Gastrocnemius medialis (tissue), 4 donors: Measurements from ENCODE around the gene STAG1. TPM values are rescaled to one million over a fixed set of nuclear protein-coding genes. Genes with fewer than 3 reads are reported as not detected.
"Not testable (repeated sequence)": the region's sequence is repeated elsewhere in the genome, so short reads cannot be mapped to it uniquely, and the experiment has no call there.

ENCODE experiments used
- ATAC-seq, 2 donors: fragments of 150-250 bp; one replicate each; pipeline ENCODE4 v1.9.1; 2016
- DNase-seq, 2 donors: peaks; one replicate each; pipeline ENCODE4 v3.0.0-alpha.2; 2019
- H3K27ac ChIP-seq, 4 donors: fragments of 200-600 bp; sonication (generic); 1 replicate in 1 of 4; 2 replicates in 3 of 4; pipeline ENCODE4 v1.5.1; 2016 to 2018; ENCODE audit warnings: mild to moderate bottlenecking in 2 of 4, moderate library complexity in 1 of 4
- H3K27me3 ChIP-seq, 3 donors: fragments of 200-600 bp; sonication (generic) in 2 of 3; 1 replicate in 1 of 3; 2 replicates in 2 of 3; pipeline versions ENCODE4 v1.5.1 to v1.6.0; 2016 to 2019; ENCODE audit warnings: mild to moderate bottlenecking in 1 of 3, moderate library complexity in 1 of 3
- H3K36me3 ChIP-seq, 2 donors: fragments of 200-600 bp; sonication (generic) in 1 of 2; one replicate each; pipeline ENCODE4 v1.5.1; 2017 to 2018
- H3K4me1 ChIP-seq, 2 donors: fragments of 200-600 bp; sonication (generic) in 1 of 2; one replicate each; pipeline ENCODE4 v1.5.1; 2016 to 2017; ENCODE audit warnings: mild to moderate bottlenecking in 2 of 2
- H3K4me3 ChIP-seq, 4 donors: fragments of 200-600 bp; sonication (generic) in 3 of 4; 1 replicate in 1 of 4; 2 replicates in 3 of 4; pipeline ENCODE4 v1.5.1; 2016 to 2019; ENCODE audit warnings: mild to moderate bottlenecking in 2 of 4
- H3K9me3 ChIP-seq, 3 donors: fragments of 200-600 bp; sonication (generic) in 2 of 3; 1 replicate in 1 of 3; 2 replicates in 2 of 3; pipeline ENCODE4 v1.5.1; 2016 to 2019
- POLR2A ChIP-seq, 2 donors: fragments of 450-650 bp; IDR thresholded peaks; one replicate each; pipeline ENCODE4 v1.6.1; 2017; ENCODE audit warnings: antibody characterized with exemption in 2 of 2, mild to moderate bottlenecking in 2 of 2, moderate library complexity in 2 of 2
- in situ Hi-C, 4 donors: fragments of 200-750 bp; cut with MboI; loops; one replicate each; pipeline versions ENCODE4 v1.15.0 to v1.8.0; 2017; ENCODE audit warnings: low sequenced_read_pairs in 4 of 4
- intact Hi-C: fragments of 100-400 bp; cut with DNase I; formaldehyde crosslinking; loops from one replicate; pipeline ENCODE4 v1.15.1; 2023; ENCODE audit warnings: low total_unique reads
- total RNA-seq, 4 donors: library from RNA; depleted of rRNA; stranded (reverse); fragments of >200 nt; gene quantifications; one replicate each; pipeline versions ENCODE4 v1.1.0 to v1.2.3, GENCODE V29; 2016
- TF ChIP-seq, protein P1 (sequence below), 5 experiments: fragments of 450-650 bp in 3 of 5; fragments of 200-600 bp in 2 of 5; sonication (generic) in 2 of 5; IDR thresholded peaks in 4 of 5; conservative IDR thresholded peaks in 1 of 5; 1 replicate in 4 of 5; 2 replicates in 1 of 5; pipeline ENCODE4 v1.5.1; 2016 to 2019; ENCODE audit warnings: antibody characterized with exemption in 5 of 5, mild to moderate bottlenecking in 3 of 5, moderate library complexity in 3 of 5

Gene STAG1
- total RNA-seq, 4 donors from 2014 or later: 22.2 to 26.2 (median 23.7) TPM

DNA sequence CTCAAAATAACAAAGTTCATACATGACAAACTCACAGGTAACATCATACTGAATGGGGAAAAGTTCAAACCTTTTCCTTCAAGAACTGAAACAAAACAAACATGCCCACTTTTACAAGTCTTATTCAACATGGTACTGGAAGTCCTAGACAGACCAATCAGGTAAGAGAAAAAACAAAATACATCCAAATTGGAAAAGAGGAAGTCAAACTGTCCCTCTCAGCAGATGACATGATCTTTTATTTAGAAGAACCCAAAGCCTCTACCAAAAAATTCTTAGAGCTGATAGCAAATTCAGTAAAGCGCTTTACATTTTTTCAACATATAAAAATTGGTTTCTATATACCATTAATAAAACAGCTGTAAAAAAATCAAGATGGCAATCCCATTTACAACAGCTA lies 219.4 kb downstream of the STAG1 start:
- H3K9me3 ChIP-seq: no peaks in the 10 kb centered on the region
- no peaks in the 10 kb centered on the region for H3K36me3 ChIP-seq
- ATAC-seq (no peak), DNase-seq (no peak)
- no peaks in the 10 kb centered on the region for H3K27me3 ChIP-seq
- intact Hi-C loops (no loop called here), in situ Hi-C loops (no loop called here)
- no peaks in the 10 kb centered on the region for H3K4me1 ChIP-seq
- TF ChIP-seq POLR2A (IDR thresholded peaks at IDR 0.05): no peak
- TF ChIP-seq, protein P1, sequence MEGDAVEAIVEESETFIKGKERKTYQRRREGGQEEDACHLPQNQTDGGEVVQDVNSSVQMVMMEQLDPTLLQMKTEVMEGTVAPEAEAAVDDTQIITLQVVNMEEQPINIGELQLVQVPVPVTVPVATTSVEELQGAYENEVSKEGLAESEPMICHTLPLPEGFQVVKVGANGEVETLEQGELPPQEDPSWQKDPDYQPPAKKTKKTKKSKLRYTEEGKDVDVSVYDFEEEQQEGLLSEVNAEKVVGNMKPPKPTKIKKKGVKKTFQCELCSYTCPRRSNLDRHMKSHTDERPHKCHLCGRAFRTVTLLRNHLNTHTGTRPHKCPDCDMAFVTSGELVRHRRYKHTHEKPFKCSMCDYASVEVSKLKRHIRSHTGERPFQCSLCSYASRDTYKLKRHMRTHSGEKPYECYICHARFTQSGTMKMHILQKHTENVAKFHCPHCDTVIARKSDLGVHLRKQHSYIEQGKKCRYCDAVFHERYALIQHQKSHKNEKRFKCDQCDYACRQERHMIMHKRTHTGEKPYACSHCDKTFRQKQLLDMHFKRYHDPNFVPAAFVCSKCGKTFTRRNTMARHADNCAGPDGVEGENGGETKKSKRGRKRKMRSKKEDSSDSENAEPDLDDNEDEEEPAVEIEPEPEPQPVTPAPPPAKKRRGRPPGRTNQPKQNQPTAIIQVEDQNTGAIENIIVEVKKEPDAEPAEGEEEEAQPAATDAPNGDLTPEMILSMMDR (IDR thresholded peaks at IDR 0.05 in 4 of 5, conservative IDR thresholded peaks at IDR 0.05 in 1 of 5): no peak
- H3K27ac ChIP-seq: no peak overlapping the region
- no peak overlapping the region for H3K4me3 ChIP-seq

GRCh38 chr3:136518102-136518501 lies 234.1 kb downstream of the STAG1 start:
- TF ChIP-seq, protein P1 (IDR thresholded peaks at IDR 0.05 in 4 of 5, conservative IDR thresholded peaks at IDR 0.05 in 1 of 5): no peak
- TF ChIP-seq POLR2A (IDR thresholded peaks at IDR 0.05): no peak
- in situ Hi-C loops: no loop called here
- intact Hi-C loops: no loop called here
- Histone ChIP-seq H3K4me1 (peaks cover 3 to 7% of the 10 kb centered on the region in 2 donors), H3K4me3 (no peak overlapping the region), H3K27me3 (no peaks in the 10 kb centered on the region), H3K27ac (no peak overlapping the region), H3K36me3 (no peaks in the 10 kb centered on the region), H3K9me3 (no peaks in the 10 kb centered on the region)
- ATAC-seq: no peak
- no peak for DNase-seq

- TF ChIP-seq POLR2A (IDR thresholded peaks at IDR 0.05): no peak
- TF ChIP-seq, protein P1 (IDR thresholded peaks at IDR 0.05 in 4 of 5, conservative IDR thresholded peaks at IDR 0.05 in 1 of 5): no peak
- in situ Hi-C loops (no loop called here), intact Hi-C loops (no loop called here)
- DNase-seq (no peak), ATAC-seq (no peak)
- H3K9me3 ChIP-seq: no peaks in the 10 kb centered on the region
- H3K4me1 ChIP-seq: peaks cover 3 to 8% of the 10 kb centered on the region in 2 donors
- H3K27me3 ChIP-seq: no peaks in the 10 kb centered on the region
- no peaks in the 10 kb centered on the region for H3K36me3 ChIP-seq
- no peak overlapping the region for H3K4me3 ChIP-seq
- no peak overlapping the region for H3K27ac ChIP-seq
Observed at GRCh38 chr3:136516656-136517055, 235.5 kb downstream of the STAG1 start.

GRCh38 chr3:136516095-136516494 lies 236.1 kb downstream of the STAG1 start:
- no peak overlapping the region for H3K4me3 ChIP-seq
- H3K27me3 ChIP-seq: no peaks in the 10 kb centered on the region
- no peaks in the 10 kb centered on the region for H3K9me3 ChIP-seq
- H3K27ac ChIP-seq: no peak overlapping the region
- TF ChIP-seq, protein P1 (IDR thresholded peaks at IDR 0.05 in 4 of 5, conservative IDR thresholded peaks at IDR 0.05 in 1 of 5): no peak
- TF ChIP-seq POLR2A (IDR thresholded peaks at IDR 0.05): no peak
- DNase-seq (no peak), ATAC-seq (no peak)
- in situ Hi-C loops (no loop called here), intact Hi-C loops (no loop called here)
- no peaks in the 10 kb centered on the region for H3K36me3 ChIP-seq
- peaks cover 3 to 8% of the 10 kb centered on the region in 2 donors for H3K4me1 ChIP-seq

GRCh38 chr3:136514533-136514932 lies 237.6 kb downstream of the STAG1 start:
- H3K27ac ChIP-seq, H3K36me3 ChIP-seq, intact Hi-C loops, H3K4me3 ChIP-seq, DNase-seq, H3K27me3 ChIP-seq, H3K9me3 ChIP-seq, in situ Hi-C loops, H3K4me1 ChIP-seq, ATAC-seq: not testable (repeated sequence)
